ENCODE results near the gene KSR1. TPM values are rescaled to one million over a fixed set of nuclear protein-coding genes. Genes with fewer than 3 reads are reported as not detected.

KSR1 gene
- total RNA-seq, 2 experiments from 2014 or later = 53.9 to 58.2 TPM

GRCh38 chr17:27491713-27492190, 35.5 kb downstream of the KSR1 start:
- peaks cover 12% of the 10 kb centered on the region for H3K36me3 Mint-ChIP-seq (ENCODE audit: low read depth)
- H3K4me1 Mint-ChIP-seq (ENCODE audit: low read depth) = peaks cover 20% of the 10 kb centered on the region
- H3K27ac Mint-ChIP-seq = no peak overlapping the region
- peak; percentile 71 for ATAC-seq
- ChIA-PET POLR2A (interaction anchor here (0.8 to 1.3 kb wide), 3 partner anchors 9 to 47 kb away, joined by 3 read pairs; no protein-coding TSS in a partner anchor), CTCF (no interaction called here)
- no peak for TF ChIP-seq CTCF (IDR thresholded peaks at IDR 0.05)
- DNase-seq = no peak
- H3K27me3 Mint-ChIP-seq = no peaks in the 10 kb centered on the region
- H3K9me3 Mint-ChIP-seq = no peaks in the 10 kb centered on the region
- intact Hi-C loops (cut with micrococcal nuclease) = no loop called here
- no peak overlapping the region for H3K4me3 Mint-ChIP-seq

- CTCF ChIA-PET = no interaction called here
- H3K4me1 Mint-ChIP-seq (ENCODE audit: low read depth) = peaks cover 20% of the 10 kb centered on the region
- intact Hi-C loops (cut with micrococcal nuclease) = no loop called here
- peaks cover 10% of the 10 kb centered on the region for H3K36me3 Mint-ChIP-seq (ENCODE audit: low read depth)
- no peaks in the 10 kb centered on the region for H3K9me3 Mint-ChIP-seq
- POLR2A ChIA-PET = interaction anchor here (1.4 kb wide), 1 partner anchor 19 kb away, joined by 4 read pairs; no protein-coding TSS in a partner anchor
- no peak overlapping the region for H3K4me3 Mint-ChIP-seq
- H3K27me3 Mint-ChIP-seq = no peaks in the 10 kb centered on the region
- TF ChIP-seq CTCF (IDR thresholded peaks at IDR 0.05) = no peak
- ATAC-seq (no peak), DNase-seq (no peak)
- H3K27ac Mint-ChIP-seq = no peak overlapping the region
Measured at GRCh38 chr17:27492470-27492869, 36.2 kb downstream of the KSR1 start.

- ChIA-PET POLR2A (interaction anchor here (1.4 kb wide), 1 partner anchor 19 kb away, joined by 4 read pairs; no protein-coding TSS in a partner anchor), CTCF (interaction anchor here (1.3 kb wide), 1 partner anchor 12 kb away, joined by 4 read pairs; no protein-coding TSS in a partner anchor)
- no peak for TF ChIP-seq CTCF (IDR thresholded peaks at IDR 0.05)
- peaks cover 9% of the 10 kb centered on the region for H3K36me3 Mint-ChIP-seq (ENCODE audit: low read depth)
- H3K27ac Mint-ChIP-seq = no peak overlapping the region
- H3K4me3 Mint-ChIP-seq = no peak overlapping the region
- H3K9me3 Mint-ChIP-seq = no peaks in the 10 kb centered on the region
- no peaks in the 10 kb centered on the region for H3K27me3 Mint-ChIP-seq
- intact Hi-C loops (cut with micrococcal nuclease) = no loop called here
- ATAC-seq = no peak
- peaks cover 20% of the 10 kb centered on the region for H3K4me1 Mint-ChIP-seq (ENCODE audit: low read depth)
- no peak for DNase-seq
Measured at GRCh38 chr17:27493088-27493487, 36.8 kb downstream of the KSR1 start.

- DNase-seq = no peak
- Mint-ChIP-seq H3K4me1 (ENCODE audit: low read depth) (peaks cover 20% of the 10 kb centered on the region), H3K27me3 (no peaks in the 10 kb centered on the region), H3K27ac (no peak overlapping the region), H3K36me3 (ENCODE audit: low read depth) (peaks cover 11% of the 10 kb centered on the region), H3K4me3 (no peak overlapping the region), H3K9me3 (no peaks in the 10 kb centered on the region)
- no peak for TF ChIP-seq CTCF (IDR thresholded peaks at IDR 0.05)
- ATAC-seq = no peak
- intact Hi-C loops (cut with micrococcal nuclease) = no loop called here
- ChIA-PET CTCF (interaction anchor here (1.2 to 1.3 kb wide), 2 partner anchors 13 to 114 kb away, joined by 3 to 4 read pairs; no protein-coding TSS in a partner anchor), POLR2A (interaction anchor here (0.6 to 1.3 kb wide), 3 partner anchors 18 to 353 kb away, joined by 3 to 4 read pairs (median 4); no protein-coding TSS in a partner anchor)
Measured at GRCh38 chr17:27494192-27495091, 38.2 kb downstream of the KSR1 start.

- no peaks in the 10 kb centered on the region for H3K27me3 Mint-ChIP-seq
- peaks cover 21% of the 10 kb centered on the region for H3K36me3 Mint-ChIP-seq (ENCODE audit: low read depth)
- ChIA-PET CTCF (no interaction called here), POLR2A (interaction anchor here (1.3 kb wide), 1 partner anchor 20 kb away, joined by 4 read pairs; no protein-coding TSS in a partner anchor)
- H3K4me1 Mint-ChIP-seq (ENCODE audit: low read depth) = peaks cover 20% of the 10 kb centered on the region
- H3K9me3 Mint-ChIP-seq = peaks cover 4% of the 10 kb centered on the region
- intact Hi-C loops (cut with micrococcal nuclease) = no loop called here
- ATAC-seq = no peak
- no peak overlapping the region for H3K27ac Mint-ChIP-seq
- TF ChIP-seq CTCF (IDR thresholded peaks at IDR 0.05) = no peak
- H3K4me3 Mint-ChIP-seq = no peak overlapping the region
- no peak for DNase-seq
Measured at GRCh38 chr17:27495460-27495859, 39.2 kb downstream of the KSR1 start.
